MM.1S (cell line): ENCODE measurements around the gene RAB11FIP4.

ENCODE experiments used
- CTCF ChIP-seq: fragments of 300-600 bp; sonication (generic); IDR thresholded peaks from 2 replicates; pipeline ENCODE4 v1.5.1; 2016; ENCODE audit warnings: antibody characterized with exemption, low read length, mixed read lengths
- EZH2 ChIP-seq: fragments of 300-600 bp; sonication (generic); optimal IDR thresholded peaks from 2 replicates; pipeline ENCODE3; 2017; ENCODE audit warnings: low read depth, mild to moderate bottlenecking, antibody characterized with exemption, low read length, mixed read lengths
- EZH2phosphoT487 ChIP-seq: fragments of 300-600 bp; sonication (generic); IDR thresholded peaks from 2 replicates; pipeline ENCODE4 v1.6.1; 2018; ENCODE audit warnings: antibody characterized with exemption, low read length

GRCh38 chr17:31559584-31560501 lies 168.4 kb downstream of the RAB11FIP4 start:
- TF ChIP-seq CTCF (no peak), EZH2phosphoT487 (no peak), EZH2 (no peak)
